Measurements from ENCODE around the gene GAL3ST2.
"Not testable (repeated sequence)": the region's sequence is repeated elsewhere in the genome, so short reads cannot be mapped to it uniquely, and the experiment has no call there.

The GAL3ST2 gene

DNA sequence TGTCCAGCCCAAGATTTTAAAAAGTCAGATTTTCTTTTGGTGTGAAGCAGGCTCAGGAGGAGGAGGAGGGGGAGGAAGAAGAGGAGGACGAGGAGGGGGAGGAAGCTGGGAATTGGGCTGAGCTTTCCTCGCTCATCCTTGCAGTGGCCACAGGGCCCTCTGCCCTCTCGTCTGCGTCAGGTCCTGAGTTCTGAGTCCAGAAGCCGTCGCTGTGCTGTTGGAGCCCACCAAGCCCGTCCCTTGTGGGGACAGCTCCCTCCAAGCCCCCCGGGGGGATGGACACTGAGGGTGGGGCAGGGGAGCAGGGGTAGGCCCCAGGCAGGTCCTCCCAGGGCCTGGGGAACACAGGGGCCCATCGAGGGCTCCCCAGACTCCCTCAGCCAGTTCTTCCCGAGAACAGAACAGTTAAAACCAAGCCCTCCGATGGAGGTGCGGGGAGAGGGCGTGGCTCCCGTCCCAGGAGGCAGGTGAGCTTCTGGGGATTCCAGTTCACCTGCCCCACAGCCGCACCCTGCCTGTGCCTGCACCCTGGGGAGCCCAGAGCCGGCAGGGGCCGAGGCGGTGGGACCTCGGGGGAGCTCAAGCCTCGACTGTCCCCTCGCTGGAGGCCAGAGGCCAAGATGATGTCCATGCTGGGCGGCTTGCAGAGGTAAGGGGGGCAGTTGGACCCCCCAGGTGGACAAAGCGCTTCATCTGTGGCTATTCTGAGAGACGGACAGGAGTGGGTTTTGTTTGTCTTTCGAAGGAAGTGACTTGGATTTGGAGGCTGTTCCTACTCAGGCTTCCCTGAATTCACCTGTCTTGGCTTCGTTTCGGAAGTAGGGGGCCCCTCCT is at the start of gene GAL3ST2:
GAL3ST2 (plus strand) TSS at position 487 of the 834 bp plus-strand sequence; CDS start at position 621, 134 bp downstream.
- no peak for DNase-seq (ENCODE audit: low read depth)

DNA sequence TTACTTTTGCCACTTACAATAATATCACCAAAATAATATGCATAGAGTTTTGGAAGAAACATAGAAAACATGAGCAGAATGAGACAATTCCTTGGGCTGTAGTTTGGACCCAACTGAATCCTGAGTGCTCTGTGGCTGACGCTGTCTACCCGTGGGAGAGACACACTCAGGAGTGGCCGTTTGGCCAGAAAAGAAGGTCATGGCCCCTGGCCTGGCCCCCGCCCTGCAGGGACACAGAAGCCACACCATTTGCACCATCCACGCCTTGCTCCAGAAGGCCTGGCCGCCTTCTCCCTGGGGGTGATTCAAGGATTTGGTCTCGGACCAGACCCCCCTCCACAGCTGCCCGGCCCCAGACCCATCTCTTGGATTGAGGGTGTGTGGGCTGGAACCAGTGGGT is 48.6 kb upstream of the GAL3ST2 start:
- DNase-seq (ENCODE audit: low read depth), result no peak

DNA sequence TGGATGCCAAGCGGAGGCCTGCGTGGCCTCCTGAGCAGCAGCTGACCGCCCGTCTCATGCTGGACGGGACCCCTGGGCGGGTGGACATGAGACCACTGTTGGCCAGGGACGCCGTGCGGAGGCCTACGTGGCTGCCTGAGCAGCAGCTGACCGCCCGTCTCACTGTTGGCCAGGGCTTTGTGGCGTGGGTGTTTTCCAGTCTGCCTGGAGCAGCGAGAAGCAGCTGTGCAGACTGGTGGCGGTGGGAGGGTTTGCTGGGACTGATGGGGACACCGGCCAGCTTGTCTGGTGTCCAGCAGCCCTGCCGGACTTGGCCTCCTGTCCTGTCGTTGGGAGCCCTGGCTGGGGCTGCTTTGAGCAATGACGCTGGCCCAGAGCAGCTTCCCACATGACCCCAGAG is 48.0 kb upstream of the GAL3ST2 start:
- no peak for DNase-seq (ENCODE audit: low read depth)

DNA sequence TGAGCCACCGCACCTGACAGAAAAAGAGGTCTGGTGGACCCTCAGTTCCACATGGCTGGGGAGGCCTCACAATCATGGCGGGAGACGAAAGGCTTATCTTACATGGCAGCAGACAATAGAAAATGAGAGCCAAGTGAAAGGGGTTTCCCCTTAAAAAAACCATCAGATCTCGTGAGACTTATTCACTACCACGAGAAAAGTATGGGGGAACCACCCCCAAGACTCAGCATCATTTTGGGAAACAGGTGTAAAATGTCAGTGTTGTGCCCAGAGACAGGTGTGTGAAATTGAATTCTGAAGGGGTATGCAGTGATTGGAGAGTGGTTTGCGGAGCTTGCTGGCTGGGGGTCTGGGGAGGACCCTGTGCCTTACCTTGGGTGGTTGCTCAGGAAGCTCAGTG is 46.8 kb upstream of the GAL3ST2 start:
- DNase-seq (ENCODE audit: low read depth), result no peak

DNA sequence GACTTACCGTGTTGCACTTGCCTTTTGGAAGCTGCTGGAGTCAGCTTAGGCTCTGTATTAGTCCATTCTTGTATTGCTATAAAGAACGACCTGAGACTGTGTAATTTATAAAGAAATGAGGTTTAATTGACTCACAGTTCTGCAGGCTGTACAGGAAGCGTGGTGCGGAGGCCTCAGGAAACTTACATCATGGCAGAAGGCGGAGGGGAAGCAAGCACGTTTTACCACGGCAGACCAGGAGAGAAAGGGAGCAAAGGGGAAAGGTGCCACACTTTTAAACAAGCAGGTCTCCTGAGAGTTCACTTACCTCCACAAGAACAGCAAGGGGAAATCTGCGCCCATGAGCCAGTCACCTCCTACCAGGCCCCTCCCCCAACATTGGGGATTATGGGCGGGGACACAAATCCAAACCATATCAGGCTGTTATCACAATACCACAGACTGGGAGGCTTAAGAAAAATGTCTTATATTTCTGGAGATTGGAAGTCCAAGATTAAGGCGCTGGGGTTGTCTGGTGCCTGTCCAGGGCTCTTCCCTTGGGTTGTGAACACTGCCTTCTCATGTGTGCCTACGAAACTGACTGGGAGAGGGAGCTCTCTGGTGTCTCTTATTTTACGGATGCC is 45.8 kb upstream of the GAL3ST2 start:
- DNase-seq (ENCODE audit: low read depth), result no peak

DNA sequence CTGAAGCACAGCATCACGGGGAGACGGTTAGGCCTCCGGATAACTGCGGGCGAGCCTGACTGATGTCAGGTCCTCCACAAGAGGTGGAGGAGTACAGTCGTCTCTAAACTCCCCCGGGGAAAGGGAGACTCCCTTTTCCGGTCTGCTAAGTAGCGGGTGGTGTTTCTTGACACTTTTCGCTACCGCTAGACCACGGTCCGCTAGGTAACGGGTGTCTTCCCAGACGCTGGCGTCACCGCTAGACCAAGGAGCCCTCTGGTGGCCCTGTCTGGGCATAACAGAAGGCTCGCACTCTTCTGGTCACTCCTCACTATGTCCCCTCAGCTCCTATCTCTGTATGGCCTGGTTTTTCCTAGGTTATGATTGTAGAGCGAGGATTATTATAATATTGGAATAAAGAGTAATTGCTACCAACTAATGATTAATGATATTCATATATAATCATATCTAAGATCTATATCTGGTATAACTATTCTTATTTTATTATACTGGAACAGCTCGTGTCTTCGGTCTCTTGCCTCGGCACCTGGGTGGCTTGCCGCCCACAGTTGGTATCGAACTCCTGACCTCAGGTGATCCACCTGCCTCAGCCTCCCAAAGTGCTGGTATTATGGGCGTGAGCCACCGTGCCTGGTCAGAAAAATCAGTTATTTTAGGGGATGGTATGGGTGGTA is 44.0 kb upstream of the GAL3ST2 start:
- DNase-seq (ENCODE audit: low read depth), result not testable (repeated sequence)

DNA sequence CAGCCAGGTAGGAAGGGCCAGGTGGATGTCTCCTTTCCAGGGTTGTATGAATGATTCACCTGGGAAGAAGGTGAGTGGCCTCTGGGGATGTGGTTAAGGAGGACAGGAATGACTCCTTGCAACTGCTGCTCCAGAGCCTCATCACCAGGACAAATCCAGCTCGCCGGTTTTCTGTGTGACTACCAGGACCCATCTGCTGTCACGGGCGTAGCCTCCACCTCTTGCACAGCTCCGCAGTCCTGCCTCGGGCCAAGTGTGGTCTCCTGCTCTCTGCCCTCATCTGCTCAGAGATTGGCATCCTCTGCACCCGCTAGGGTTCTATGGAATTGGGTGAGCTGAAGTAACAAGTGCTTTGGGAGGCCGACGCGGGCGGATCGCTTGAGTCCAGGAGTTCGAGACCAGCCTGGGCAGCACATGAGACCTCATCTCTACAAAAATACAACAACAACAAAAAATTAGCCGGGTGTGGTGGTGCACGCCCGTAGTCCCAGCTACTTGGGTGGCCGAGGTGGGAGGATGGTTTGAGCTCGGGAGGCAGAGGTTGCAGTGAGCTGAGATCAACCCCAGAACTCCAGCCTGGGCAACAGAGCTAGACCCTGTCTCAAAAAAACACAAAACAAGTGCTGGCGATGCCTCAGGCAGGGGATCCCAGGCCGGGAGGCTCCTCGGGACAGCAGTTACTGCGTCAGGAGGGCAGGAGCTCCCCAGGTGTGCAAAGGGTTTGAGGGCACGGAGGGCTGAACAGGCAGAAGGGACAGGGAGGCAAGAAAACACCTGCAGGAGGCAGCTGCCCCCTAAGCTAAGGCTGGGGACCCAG is 43.0 kb upstream of the GAL3ST2 start:
- DNase-seq (ENCODE audit: low read depth), result no peak

DNA sequence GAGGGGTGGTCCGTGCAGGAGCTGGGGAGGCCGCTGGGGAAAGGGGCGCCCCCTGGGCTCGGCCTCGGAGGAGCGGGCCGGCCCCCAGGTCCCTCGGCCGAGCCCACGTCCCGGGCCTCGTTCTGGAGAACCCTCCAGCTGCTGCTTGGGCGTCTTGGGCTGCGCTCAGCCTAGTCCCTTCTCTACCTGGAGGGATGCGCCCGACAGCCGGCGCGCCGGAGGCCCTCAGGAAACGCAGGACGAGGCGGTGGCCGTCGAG is 42.5 kb upstream of the GAL3ST2 start:
- no peak for DNase-seq (ENCODE audit: low read depth)

DNA sequence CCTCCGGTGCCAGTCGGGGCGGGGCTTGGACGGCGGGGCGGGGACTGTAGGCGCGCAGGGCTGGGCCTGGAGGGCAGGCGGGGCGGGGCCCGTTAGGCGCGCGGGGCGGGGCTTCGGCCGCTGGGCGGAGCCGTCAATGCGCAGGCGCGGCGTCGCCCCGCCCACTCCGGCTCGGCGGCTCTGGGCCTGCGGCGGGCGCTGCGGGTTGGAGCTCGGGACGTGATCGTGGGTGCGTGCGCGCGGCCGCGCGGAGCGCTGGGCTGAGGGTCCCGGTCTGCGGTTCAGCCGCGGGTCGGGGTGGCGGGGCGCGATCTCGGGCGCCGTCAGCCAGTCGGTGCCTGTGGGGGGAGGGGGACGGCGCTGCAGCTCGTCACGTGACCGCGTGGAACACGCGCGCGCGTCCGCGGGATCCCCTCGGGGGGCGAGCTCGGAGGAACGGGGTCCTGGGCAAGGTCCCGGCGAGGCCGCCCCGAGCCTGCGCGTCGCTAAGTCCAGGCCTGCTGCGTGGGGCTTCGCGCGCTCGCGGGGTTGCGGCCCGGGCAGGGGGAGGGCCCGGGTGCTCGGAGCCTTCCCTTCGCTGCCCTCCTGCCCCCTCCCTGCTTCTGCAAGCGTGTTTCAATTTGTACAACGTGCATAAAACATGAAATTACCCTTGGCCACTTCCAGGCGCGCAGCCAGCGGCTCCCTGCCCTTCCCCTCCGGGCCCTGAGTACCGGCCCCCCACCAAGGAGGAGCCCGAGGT is 42.0 kb upstream of the GAL3ST2 start, which contains the start of gene D2HGDH:
D2HGDH (plus strand) TSS at position 164 of the 742 bp plus-strand sequence. CDS start 595 bp downstream, outside the sequence.
- peak; percentile 84 for DNase-seq (ENCODE audit: low read depth)

DNA sequence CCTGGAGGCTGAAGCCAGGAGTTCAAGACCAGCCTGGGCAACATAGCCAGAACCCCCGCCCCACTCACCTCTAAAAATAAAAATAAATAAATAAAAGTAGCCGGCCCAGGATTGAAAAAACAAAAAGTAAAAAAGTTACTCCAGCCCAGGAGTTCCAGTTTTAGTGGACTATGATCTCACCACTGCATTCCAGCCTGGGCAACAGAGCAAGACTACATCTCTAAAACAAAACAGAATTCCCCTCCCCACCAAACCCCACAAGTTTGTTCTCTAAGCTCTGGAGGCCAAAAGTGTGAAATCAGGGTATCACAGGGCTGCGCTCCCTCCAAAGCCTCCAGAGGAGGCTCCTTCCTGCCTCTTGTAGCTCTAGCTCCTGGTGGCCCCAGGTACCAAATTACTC is 40.5 kb upstream of the GAL3ST2 start:
- DNase-seq (ENCODE audit: low read depth), result no peak

DNA sequence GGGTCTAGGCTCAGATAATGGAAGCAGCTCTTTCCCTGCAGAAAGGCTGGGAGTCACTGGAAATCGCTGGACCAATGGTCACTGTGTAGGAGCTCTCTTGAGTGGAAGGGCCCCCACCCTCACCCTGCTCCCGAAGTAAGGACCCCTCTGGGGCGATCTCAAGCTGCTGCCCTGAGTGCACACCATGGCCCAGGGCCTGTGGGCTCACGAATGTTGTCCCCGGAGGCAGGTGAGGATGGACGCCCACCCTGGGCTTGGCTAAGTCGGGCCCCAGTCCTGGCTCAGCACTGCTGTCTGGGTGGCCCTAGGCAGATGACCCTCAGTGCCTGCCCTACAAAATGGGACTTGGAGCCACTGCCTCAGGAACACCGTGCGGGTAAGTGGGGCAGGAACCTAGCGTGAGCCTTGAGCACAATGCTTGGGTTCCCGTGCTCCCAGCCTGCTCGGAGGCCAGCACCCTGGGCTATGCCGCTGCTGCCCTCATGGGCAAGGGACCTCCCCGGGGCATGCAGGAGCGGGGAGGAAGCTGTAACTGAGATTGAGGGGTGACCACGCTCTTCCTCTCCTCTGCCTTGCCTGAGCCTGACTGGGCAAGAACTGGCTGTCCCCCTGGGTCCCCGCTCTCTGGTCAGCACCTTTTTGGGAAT is 38.5 kb upstream of the GAL3ST2 start:
- DNase-seq (ENCODE audit: low read depth), result no peak

DNA sequence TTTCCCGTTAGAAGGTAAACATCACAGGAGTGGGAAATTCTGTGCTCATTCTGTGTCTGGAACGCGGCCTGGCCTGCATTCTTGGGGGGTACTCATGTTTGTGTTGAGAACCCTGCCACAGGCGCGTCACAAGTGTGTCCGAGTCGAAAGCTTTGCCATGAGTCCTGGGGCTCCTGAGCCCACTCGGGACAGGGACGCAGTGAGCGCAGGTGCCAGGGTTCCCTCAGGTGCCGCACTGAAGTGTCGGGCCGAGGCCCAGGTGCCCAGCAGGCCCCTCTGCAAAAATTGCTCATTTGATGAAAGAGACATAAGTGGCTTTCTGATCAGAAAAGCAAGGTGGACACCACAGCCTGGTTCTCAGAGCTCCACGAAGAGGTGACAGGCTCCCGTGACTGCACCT is 37.4 kb upstream of the GAL3ST2 start:
- DNase-seq (ENCODE audit: low read depth), result no peak

DNA sequence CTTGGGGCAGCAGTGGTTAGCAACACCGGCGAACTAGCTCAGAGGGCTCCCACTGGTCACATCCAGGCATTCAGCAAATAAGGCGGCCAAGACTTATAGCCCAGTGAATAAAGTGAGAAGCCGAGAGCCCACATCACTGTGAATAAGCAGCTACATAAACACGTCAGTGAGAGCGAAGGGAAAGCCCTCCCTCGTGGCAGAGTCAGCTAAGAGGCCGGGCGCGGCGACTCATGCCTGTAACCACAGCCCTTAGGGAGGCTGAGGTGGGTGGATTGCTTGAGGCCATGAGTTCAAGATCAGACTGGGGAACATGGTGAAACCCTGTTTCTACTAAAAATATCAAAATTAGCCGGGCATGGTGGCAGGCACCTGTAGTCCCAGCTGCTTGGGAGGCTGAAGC is 37.0 kb upstream of the GAL3ST2 start:
- no peak for DNase-seq (ENCODE audit: low read depth)

DNA sequence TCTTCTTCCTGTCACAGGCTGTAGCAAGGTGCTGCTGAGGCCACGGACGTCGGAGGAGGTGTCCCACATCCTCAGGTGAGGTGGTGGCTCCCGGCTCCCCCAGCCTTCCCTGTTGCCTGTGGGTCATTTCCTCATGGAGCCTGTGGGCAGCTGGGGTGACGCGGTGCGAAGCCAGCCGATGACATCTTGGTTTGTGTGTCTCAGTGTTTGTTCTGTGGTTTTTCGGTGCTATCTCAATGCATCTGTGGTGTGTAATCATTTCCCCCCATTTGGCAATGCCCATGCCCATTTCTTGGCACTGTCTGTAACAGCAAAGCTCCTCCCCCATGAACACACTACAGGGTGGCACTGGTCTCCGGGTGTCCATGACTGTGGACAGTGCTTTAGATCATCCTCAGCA is 35.6 kb upstream of the GAL3ST2 start:
- no peak for DNase-seq (ENCODE audit: low read depth)

DNA sequence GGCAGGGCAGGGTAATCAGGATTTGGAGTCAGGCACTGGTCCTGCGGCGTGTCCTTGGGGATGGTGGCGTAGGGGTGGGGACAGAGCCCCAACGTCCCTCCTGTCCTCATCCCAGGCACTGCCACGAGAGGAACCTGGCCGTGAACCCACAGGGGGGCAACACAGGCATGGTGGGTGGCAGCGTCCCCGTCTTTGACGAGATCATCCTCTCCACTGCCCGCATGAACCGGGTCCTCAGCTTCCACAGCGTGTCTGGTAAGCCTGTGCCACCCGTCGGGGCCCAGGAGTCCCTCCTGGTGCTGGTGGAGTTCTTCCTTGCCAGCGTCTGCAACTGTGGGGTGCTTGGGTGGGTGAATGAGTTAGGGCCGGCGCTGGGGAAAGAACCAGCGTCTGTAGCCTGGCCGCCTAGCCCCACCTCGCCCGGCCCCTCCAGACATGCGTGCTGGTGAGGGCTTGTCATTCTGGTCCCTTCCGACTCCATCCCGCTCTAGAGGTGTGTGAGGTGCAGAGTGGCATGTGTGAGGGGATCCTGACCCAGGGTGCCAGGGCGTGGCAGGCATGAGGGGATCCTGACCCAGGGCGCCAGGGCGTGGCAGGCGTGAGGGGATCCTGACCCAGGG is 34.2 kb upstream of the GAL3ST2 start:
- no peak for DNase-seq (ENCODE audit: low read depth)

DNA sequence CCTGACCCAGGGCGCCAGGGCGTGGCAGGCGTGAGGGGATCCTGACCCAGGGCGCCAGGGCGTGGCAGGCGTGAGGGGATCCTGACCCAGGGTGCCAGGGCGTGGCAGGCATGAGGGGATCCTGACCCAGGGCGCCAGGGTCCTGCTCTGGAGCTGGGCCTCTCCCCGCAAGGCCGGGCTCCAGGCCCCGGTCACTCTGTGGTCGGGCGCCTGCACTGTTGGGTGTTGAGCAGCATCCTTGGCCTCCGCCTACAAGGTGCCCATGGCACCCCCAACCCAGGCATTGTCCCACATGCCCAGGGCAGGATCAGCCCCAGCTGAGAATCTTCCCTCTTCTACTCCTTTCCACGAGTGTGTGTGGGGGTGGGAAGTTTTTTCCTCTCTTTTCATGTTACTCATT is 33.6 kb upstream of the GAL3ST2 start:
- DNase-seq (ENCODE audit: low read depth), result not testable (repeated sequence)

DNA sequence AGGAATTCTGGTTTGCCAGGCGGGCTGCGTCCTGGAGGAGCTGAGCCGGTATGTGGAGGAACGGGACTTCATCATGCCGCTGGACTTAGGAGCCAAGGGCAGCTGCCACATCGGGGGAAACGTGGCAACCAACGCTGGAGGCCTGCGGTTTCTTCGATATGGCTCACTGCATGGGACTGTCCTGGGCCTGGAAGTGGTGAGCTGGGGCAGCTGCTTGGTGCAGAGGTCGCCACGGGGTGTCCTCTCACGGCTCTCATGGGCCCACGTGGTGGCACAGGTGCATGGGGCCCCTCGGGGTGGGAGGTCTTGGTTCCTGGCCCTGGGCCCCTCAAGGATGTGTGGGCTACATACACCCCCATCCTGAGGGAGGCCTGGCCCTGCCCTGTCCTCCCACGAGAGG is 33.0 kb upstream of the GAL3ST2 start:
- DNase-seq (ENCODE audit: low read depth), result no peak

DNA sequence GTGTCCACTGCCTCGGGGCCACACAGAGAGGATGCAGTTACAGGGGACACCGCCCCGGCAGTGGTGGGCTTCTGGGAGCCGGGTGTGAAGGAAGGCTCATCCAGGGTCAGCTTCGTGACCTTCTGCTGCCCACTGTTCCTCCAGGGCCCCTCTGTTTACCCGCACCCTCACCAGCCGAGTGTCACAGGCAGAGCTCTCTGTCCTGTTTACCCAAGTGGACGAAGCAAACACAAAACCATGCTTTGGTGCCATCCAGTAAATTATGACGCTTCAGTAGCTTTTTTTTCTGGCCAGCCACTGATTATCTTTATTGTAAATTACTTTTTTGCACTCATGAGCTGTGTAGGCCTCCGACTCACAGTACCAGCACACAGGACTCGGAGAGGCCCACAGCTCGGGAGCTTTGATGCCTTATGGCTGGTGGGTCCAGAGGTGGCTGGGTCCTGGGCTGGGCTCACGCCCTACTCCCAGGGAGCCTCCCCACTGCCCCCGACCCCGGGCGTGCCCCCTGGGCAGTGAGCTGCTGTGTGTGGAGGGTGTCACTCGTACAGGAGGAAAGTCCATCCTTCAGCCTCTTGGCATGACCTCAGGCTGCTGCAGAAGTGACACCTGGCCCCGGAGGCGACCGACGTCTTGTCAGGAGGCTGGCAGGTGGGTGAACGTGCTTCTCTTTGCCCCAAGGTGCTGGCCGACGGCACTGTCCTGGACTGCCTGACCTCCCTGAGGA is 32.4 kb upstream of the GAL3ST2 start:
- DNase-seq (ENCODE audit: low read depth), result no peak

DNA sequence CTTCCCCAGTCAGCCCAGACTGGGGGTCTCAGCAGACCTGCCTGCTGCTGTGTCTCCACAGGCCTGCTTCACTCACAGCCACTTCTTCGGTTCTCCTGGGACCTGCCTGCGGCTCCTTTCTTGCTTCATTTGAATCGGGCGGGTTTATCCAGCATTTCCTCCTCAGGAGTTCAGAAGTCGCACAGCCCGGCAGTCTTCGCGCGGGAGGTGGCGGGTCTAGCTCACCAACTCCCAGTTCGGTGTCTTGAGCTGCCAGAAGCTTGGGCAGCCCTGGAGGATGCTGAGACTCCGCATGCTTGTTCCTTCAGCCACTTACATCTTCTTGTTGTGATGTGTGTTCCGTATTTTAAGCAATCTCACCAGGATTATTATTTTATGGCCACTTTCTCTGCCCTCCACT is 31.3 kb upstream of the GAL3ST2 start:
- DNase-seq (ENCODE audit: low read depth), result no peak

DNA sequence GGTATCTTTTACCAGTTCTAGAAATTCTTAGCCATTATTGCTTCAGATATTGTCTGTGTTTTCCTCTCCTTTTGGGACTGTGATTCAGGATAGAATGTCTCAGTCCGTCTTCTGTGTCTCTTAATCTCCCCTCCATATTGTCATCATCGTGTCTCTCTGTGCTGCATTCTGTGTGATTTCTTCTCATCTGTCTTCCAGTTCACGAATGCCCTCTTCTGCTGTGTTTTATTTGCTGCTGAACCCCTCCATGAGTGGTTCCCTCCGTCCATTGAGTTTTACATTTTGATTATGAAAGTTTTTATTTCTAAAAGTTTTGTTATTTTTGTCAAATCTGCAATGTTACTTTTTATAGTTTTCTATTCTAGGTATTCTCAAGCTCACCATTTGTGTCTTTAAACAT is 30.5 kb upstream of the GAL3ST2 start:
- no peak for DNase-seq (ENCODE audit: low read depth)

All from stimulated activated CD8-positive, alpha-beta memory T cell treated with anti-CD3 and anti-CD28 coated beads, Interleukin-15, amount 100 ng/mL, for 1 hour (primary cell).